Calu3 (cell line): Measurements from ENCODE around the gene LIPA. TPM values are rescaled to one million over a fixed set of nuclear protein-coding genes. Genes with fewer than 3 reads are reported as not detected.

Source experiments
- BruUV-seq: library from RNA; stranded (reverse); fragments of 400-500 nt; replicated peaks from 2 replicates; lab custom pipeline; 2021; lab: Mats Ljungman, UMichigan
- CTCF ChIA-PET: fragments of 300-600 bp; sonication (Branson Sonifier 250); formaldehyde crosslinking; loops from one replicate; lab custom pipeline; 2022; ENCODE audit warnings: antibody characterized with exemption; lab: Charles Lee
- DNase-seq: peaks from one replicate; pipeline ENCODE4 v3.0.0; 2022
- H3K27ac Mint-ChIP-seq: one replicate; pipeline ENCODE4 v1.8.0; 2022; ENCODE audit warnings: mixed read lengths; ENCODE audit not compliant: unreplicated experiment
- H3K27me3 Mint-ChIP-seq: one replicate; pipeline ENCODE4 v1.8.0; 2022; ENCODE audit warnings: mixed read lengths; ENCODE audit not compliant: unreplicated experiment
- H3K36me3 Mint-ChIP-seq: one replicate; pipeline ENCODE4 v1.8.0; 2022; ENCODE audit warnings: mild to moderate bottlenecking, moderate library complexity, mixed read lengths; ENCODE audit not compliant: insufficient read depth, unreplicated experiment
- H3K4me1 Mint-ChIP-seq: one replicate; pipeline ENCODE4 v1.8.0; 2022; ENCODE audit warnings: mild to moderate bottlenecking, low read depth, mixed read lengths; ENCODE audit not compliant: unreplicated experiment
- H3K4me3 Mint-ChIP-seq: one replicate; pipeline ENCODE4 v1.8.0; 2022; ENCODE audit warnings: mild to moderate bottlenecking, low read depth, moderate library complexity, mixed read lengths; ENCODE audit not compliant: unreplicated experiment
- H3K9me3 Mint-ChIP-seq: one replicate; pipeline ENCODE4 v1.8.0; 2022; ENCODE audit warnings: low read depth, mixed read lengths; ENCODE audit not compliant: unreplicated experiment
- intact Hi-C: fragments of 100-400 bp; cut with micrococcal nuclease; formaldehyde crosslinking; loops from one replicate; pipeline ENCODE4 v1.10.0; 2022; ENCODE audit not compliant: unreplicated experiment
- total RNA-seq: library from RNA; stranded (reverse); gene quantifications from 2 replicates; pipeline ENCODE4 v1.2.3, GENCODE V29; 2022
- TF ChIP-seq, protein P1 (sequence below): fragments of 200-600 bp; IDR thresholded peaks from one replicate; pipeline ENCODE4 v1.8.0; 2022; ENCODE audit warnings: antibody characterized with exemption; ENCODE audit not compliant: unreplicated experiment

Gene LIPA
- total RNA-seq, 1 experiment from 2014 or later: 66.7 TPM

DNA sequence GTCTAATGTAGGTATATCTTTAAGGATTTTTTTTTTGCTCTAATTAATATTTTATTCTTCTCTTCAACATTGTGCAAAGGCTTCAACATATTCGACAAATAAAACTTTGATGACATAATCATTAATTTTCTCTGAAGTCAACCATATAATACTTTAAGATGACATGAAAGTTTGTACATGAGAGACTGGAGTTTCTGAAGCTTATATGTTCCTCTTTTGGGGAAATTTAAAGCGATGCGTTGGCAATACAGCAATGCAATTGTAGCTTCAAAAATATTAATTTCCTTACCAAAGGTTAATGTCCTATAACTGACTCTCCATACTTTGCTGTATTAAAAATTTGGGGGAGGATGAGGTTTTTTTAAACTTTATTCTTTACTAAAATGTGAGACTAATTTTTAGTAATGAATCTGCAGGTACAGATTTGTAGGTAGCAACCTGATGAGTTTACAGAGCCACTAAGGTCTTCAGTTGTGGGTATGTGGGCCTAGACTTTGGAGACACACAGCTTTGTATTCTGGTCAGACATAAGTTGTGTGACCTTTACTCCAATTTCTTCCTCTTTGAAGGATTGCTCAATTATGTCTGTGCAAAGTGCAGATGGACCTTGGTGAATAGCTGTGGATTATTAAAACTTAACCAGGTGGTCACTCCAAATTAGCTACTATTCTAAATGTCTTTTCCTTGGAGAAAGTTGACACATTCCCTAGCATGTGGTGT, 18.0 kb upstream of the LIPA start:
- BruUV-seq: no TSS peak
- no peaks in the 10 kb centered on the region for H3K27me3 Mint-ChIP-seq
- H3K36me3 Mint-ChIP-seq: no peaks in the 10 kb centered on the region
- DNase-seq: no peak
- H3K27ac Mint-ChIP-seq: no peak overlapping the region
- TF ChIP-seq, protein P1, sequence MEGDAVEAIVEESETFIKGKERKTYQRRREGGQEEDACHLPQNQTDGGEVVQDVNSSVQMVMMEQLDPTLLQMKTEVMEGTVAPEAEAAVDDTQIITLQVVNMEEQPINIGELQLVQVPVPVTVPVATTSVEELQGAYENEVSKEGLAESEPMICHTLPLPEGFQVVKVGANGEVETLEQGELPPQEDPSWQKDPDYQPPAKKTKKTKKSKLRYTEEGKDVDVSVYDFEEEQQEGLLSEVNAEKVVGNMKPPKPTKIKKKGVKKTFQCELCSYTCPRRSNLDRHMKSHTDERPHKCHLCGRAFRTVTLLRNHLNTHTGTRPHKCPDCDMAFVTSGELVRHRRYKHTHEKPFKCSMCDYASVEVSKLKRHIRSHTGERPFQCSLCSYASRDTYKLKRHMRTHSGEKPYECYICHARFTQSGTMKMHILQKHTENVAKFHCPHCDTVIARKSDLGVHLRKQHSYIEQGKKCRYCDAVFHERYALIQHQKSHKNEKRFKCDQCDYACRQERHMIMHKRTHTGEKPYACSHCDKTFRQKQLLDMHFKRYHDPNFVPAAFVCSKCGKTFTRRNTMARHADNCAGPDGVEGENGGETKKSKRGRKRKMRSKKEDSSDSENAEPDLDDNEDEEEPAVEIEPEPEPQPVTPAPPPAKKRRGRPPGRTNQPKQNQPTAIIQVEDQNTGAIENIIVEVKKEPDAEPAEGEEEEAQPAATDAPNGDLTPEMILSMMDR: no peak
- H3K4me1 Mint-ChIP-seq: peaks cover 28% of the 10 kb centered on the region
- intact Hi-C loops: no loop called here
- CTCF ChIA-PET: interaction anchor here (1.1 kb wide), 1 partner anchor 9 kb away, joined by 3 read pairs; no protein-coding TSS in a partner anchor
- H3K9me3 Mint-ChIP-seq: no peaks in the 10 kb centered on the region
- H3K4me3 Mint-ChIP-seq: no peak overlapping the region

DNA sequence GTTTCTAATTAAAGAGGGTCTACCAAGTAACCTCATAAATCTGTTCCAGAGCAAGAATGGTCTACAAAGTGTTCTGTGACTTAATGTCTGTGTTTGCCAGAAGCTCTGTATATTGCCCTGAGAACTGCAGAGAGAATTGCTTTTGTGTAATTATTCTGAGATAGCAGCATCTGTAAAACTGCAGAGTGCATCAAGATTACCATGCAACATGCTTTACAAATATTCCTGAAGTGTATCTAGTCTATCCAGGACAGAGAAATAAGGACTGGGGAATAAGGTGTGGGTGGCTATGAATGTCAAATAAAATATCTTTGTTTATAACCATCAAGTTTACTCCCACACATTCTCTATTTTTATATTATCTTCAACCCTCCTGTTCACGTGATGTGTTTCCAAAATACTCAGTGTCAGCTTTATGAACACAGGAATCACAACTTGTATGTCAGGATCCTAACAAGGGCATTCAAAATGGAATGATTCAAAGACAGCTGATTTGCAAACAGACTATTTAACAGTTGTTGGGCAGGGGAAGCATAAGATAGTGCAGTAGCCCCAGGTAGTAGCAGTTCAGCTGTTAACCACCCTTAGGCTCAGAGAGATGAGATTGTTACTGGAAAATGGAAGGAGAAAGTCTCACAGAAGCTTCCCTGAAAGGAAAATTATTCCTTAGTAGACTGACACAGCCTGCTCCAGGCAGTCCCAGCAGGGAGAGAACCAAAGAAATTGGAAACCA, 15.3 kb upstream of the LIPA start:
- intact Hi-C loops: no loop called here
- no peaks in the 10 kb centered on the region for H3K27me3 Mint-ChIP-seq
- DNase-seq: no peak
- TF ChIP-seq, protein P1: no peak
- no peaks in the 10 kb centered on the region for H3K36me3 Mint-ChIP-seq
- H3K9me3 Mint-ChIP-seq: no peaks in the 10 kb centered on the region
- H3K4me1 Mint-ChIP-seq: peaks cover 36% of the 10 kb centered on the region
- no TSS peak for BruUV-seq
- no peak overlapping the region for H3K4me3 Mint-ChIP-seq
- CTCF ChIA-PET: no interaction called here
- no peak overlapping the region for H3K27ac Mint-ChIP-seq

- Mint-ChIP-seq H3K4me3 (no peak overlapping the region), H3K4me1 (peaks cover 39% of the 10 kb centered on the region), H3K27ac (no peak overlapping the region), H3K27me3 (no peaks in the 10 kb centered on the region), H3K36me3 (no peaks in the 10 kb centered on the region), H3K9me3 (no peaks in the 10 kb centered on the region)
- CTCF ChIA-PET: no interaction called here
- intact Hi-C loops: no loop called here
- no TSS peak for BruUV-seq
- no peak for DNase-seq
- TF ChIP-seq, protein P1: no peak
Measured at GRCh38 chr10:89263531-89263930, 12.0 kb upstream of the LIPA start.

- TF ChIP-seq, protein P1: no peak
- H3K27me3 Mint-ChIP-seq: no peaks in the 10 kb centered on the region
- BruUV-seq: no TSS peak
- no peak for DNase-seq
- H3K36me3 Mint-ChIP-seq: no peaks in the 10 kb centered on the region
- no peak overlapping the region for H3K4me3 Mint-ChIP-seq
- no peaks in the 10 kb centered on the region for H3K9me3 Mint-ChIP-seq
- intact Hi-C loops: no loop called here
- H3K4me1 Mint-ChIP-seq: peaks cover 39% of the 10 kb centered on the region
- CTCF ChIA-PET: no interaction called here
- no peak overlapping the region for H3K27ac Mint-ChIP-seq
Measured at GRCh38 chr10:89263091-89263490, 11.5 kb upstream of the LIPA start.
